ENCODE data around the gene RNFT2.

RNFT2 gene

DNA sequence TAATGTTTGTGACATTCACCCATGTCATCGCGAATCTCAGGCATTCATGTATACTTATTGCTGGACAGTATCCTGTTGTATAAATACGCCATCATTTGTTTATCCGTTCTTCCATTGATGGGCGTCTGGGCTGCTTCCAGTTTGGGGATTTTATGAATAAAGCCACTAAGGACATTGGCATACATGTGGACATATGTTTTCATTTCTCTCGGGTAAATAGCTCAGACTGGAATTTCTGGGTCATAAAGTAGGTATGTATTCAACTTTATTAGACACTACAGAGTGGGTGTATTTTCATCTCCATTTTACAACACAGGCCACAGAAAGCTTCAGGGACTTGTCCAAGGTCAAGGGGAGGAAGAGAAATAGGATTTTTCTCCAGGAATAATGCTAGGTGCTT, 94.2 kb downstream of the RNFT2 start:
- DNase-seq (ENCODE audit: low read depth): no peak
- no peak overlapping the region for H3K4me3 ChIP-seq (ENCODE audit: low read length)
- no peak for TF ChIP-seq CTCF (conservative IDR thresholded peaks at IDR 0.05; ENCODE audit: low read depth, low read length)

DNA sequence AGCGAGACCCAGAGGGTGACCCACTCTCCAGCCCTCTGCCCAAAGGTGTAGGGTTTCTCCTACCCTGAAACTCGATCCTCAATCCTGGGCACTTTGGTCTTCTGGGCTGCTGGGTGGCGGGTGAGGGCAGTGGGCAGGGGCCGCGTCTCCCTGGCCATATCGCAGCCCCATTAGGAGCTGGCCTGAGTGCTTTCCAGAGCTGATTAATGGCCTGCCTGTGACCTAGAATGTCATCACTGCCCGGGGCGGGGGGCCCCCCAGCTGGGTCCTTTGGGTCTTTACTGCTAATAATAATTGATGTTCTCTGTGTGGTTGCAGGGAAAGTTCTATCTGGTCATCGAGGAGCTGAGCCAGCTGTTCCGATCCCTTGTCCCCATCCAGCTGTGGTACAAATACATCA, 95.4 kb downstream of the RNFT2 start:
- H3K4me3 ChIP-seq (ENCODE audit: low read length): no peak overlapping the region
- DNase-seq (ENCODE audit: low read depth): no peak
- TF ChIP-seq CTCF (conservative IDR thresholded peaks at IDR 0.05; ENCODE audit: low read depth, low read length): no peak

- no peak overlapping the region for H3K4me3 ChIP-seq (ENCODE audit: low read length)
- no peak for TF ChIP-seq CTCF (conservative IDR thresholded peaks at IDR 0.05; ENCODE audit: low read depth, low read length)
- DNase-seq (ENCODE audit: low read depth): no peak
Measured at GRCh38 chr12:116835484-116835883, 97.4 kb downstream of the RNFT2 start.

DNA sequence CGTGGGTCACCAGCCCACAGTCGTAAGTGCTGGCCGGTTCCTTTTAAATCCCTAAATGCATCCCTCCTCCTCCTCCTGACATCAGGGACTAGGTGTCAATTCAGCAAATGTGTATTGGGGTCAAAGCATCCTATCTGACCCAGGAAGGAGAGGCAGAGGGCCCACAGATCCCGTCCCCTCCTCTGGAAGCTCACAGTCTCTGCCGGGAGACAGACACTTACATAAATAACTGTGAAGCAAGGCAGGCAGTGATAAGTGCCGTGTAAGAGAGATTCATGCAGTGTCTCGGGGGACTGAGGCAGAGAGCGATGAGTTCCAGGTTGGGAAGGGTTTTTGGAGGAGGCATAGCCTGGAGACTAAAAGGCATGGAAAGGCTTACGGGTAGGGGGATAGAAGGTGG, 99.0 kb downstream of the RNFT2 start:
- no peak for DNase-seq (ENCODE audit: low read depth)
- H3K4me3 ChIP-seq (ENCODE audit: low read length): no peak overlapping the region
- no peak for TF ChIP-seq CTCF (conservative IDR thresholded peaks at IDR 0.05; ENCODE audit: low read depth, low read length)

- H3K4me3 ChIP-seq (ENCODE audit: low read length): no peak overlapping the region
- TF ChIP-seq CTCF (conservative IDR thresholded peaks at IDR 0.05; ENCODE audit: low read depth, low read length): no peak
- DNase-seq (ENCODE audit: low read depth): no peak
Measured at GRCh38 chr12:116838365-116838764, 100.2 kb downstream of the RNFT2 start.

GRCh38 chr12:116839287-116839830, 101.2 kb downstream of the RNFT2 start:
- DNase-seq (ENCODE audit: low read depth): no peak
- no peak overlapping the region for H3K4me3 ChIP-seq (ENCODE audit: low read length)
- no peak for TF ChIP-seq CTCF (conservative IDR thresholded peaks at IDR 0.05; ENCODE audit: low read depth, low read length)

GRCh38 chr12:116843085-116843484, 105.0 kb downstream of the RNFT2 start:
- DNase-seq (ENCODE audit: low read depth): no peak
- TF ChIP-seq CTCF (conservative IDR thresholded peaks at IDR 0.05; ENCODE audit: low read depth, low read length): no peak
- H3K4me3 ChIP-seq (ENCODE audit: low read length): no peak overlapping the region

All from retinal pigment epithelial cell (primary cell).